Hindlimb muscle (tissue), 1 donor: ENCODE data around the gene AHCYL2. TPM values are rescaled to one million over a fixed set of nuclear protein-coding genes. Genes with fewer than 3 reads are reported as not detected.
"Not testable (repeated sequence)": the region's sequence is repeated elsewhere in the genome, so short reads cannot be mapped to it uniquely, and the experiment has no call there.

Experiments used
- DNase-seq: peaks from one replicate; pipeline ENCODE4 v3.0.0-alpha.2; 2013
- polyA plus RNA-seq: library from polyadenylated mRNA; unstranded; fragments of 120-200 nt; gene quantifications from one replicate; pipeline ENCODE4 v1.2.1, GENCODE V29; 2013; ENCODE audit not compliant: insufficient read length

The AHCYL2 gene
- polyA plus RNA-seq, 1 donor = 19.1 TPM

DNA sequence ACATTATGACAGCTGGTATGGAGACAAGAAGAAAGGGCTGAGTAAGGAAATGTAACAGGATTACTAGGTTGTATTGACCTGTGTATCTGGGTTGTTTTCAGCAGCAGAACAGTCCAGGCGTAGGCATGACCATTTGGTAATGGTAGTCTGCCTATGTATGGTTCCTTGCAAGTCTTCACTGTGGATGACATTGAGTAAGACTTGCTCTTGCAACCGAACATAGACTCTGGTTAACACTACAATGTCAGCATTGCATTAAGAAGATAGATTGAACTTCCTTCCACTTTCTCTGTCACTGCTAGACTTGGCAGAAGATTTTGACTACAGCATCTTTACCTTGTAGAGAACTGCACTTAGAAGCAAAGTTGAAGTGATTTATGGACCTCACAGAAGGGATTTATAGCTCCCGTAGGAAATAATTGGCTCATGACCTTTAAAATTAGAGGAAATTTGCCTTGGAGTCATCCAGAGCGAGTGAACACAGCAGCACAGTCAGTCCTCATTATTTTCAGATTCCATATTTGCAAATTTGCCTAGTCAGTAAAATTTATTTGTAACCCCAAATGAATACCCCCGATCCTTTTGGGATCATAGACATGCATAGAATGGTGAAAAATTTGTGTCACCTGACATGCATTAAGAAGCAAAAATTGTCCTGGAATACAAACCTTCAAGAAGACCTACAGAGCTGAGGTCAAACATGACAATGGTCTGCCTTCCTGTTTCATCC, 129.8 kb downstream of the AHCYL2 start:
- DNase-seq = no peak

DNA sequence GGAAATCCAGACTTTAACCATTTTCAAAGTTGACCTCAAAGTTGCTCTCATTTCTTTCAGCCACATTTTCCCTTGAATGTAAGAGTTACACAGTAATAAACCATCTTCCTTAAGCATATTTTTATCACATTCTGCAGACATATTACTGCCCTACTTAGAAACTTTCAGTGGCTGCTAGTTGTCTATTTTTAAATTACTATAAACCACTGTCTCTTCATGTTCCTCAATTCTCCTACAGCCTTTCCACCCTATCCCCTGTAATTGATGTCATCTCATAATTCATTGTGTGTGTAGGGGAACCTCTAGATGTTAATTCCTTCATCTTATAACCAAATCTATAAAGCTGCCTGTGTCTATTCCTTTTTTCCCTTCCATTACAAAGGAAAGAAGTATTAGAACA, 131.3 kb downstream of the AHCYL2 start:
- DNase-seq = no peak

DNA sequence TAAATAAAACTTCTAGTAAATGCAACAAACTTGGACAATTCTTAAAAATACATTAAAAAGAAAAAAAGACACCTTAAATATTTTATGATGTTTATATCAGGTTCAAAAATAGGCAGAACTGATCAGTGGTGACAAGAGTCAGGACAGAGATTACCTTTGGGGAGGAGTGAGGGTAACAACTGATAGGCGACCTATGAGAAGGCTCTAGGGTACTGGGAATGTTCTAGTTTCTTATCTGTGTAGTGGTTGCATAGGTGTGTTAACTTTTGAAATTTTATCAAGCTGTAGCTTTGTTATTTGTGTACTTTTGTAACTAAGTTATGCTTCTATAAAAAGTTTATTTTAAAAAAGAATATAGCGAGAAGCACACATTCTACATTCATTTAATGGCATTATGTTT, 134.3 kb downstream of the AHCYL2 start:
- no peak for DNase-seq

DNA sequence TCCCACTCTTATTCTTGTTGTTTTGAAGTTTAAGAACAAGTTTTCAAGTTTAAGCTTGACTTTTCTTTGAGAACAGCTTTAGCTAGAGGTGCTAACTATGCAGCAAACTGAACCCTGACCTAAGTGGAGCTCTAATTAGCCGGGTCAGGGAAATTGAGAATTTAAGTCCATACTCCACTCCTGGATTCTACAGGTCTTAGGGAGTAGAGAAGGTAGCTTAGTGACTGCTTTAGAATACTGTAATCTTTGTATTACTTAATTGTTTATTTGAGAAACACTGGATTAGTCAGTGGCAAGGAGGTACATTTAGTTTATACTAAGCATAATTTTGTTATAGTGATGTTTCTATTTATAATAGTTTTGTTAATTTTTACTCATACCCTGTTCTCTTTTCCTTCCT, 134.8 kb downstream of the AHCYL2 start:
- DNase-seq = no peak

DNA sequence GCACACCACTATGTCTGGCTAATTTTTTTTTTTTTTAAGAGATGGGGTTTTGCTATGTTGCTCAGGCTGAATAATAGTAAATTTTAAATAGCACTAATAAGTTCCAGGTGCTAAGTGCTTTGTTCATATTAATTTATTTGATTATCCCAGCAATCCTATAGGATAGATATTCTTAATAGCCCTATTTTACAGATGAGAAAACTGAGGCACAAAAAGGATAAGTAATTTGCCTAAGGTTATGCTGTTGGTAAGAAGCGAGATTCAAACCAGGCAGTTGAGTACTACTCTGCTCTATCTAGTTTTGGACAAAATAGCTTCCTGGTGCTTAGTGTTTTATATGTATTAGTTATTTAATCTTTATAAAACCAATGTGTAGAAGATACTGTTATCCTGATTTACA, 136.9 kb downstream of the AHCYL2 start:
- no peak for DNase-seq

DNA sequence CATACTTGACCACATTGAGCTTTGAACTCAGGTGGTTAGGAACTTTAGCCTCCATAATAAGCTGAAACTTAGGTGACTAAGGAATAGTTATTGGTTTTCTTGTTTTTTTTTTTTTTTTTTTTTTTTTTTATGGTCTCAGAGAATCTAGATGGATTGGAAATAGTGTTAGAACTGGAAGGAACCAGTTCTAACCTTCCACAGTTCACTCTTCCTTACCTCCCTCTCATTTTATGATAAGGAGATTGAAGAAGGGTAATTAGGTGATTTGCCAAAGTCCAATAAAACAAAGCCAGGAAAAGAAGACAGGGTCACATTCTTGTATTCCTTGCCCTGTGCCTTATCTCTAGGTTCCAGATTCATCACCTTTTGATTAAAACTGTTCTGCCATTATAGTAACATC, 137.7 kb downstream of the AHCYL2 start:
- no peak for DNase-seq

DNA sequence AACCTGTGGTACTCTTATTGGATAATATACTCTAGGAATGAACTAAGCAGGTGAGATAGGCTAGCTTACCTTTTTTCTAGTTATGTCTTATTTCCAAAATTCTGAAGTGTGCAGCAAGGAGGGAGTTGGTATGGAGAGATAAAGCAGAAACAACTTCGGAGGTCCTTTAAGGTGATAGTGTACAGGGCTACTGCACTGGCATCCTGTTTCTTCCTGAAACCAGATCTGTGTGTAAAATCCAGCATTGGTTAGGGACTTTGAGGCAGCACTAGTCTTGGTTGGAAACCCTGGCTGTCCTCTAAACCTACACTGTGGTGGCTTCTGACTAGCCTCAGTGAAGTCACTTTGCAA, 142.5 kb downstream of the AHCYL2 start:
- DNase-seq = no peak

DNA sequence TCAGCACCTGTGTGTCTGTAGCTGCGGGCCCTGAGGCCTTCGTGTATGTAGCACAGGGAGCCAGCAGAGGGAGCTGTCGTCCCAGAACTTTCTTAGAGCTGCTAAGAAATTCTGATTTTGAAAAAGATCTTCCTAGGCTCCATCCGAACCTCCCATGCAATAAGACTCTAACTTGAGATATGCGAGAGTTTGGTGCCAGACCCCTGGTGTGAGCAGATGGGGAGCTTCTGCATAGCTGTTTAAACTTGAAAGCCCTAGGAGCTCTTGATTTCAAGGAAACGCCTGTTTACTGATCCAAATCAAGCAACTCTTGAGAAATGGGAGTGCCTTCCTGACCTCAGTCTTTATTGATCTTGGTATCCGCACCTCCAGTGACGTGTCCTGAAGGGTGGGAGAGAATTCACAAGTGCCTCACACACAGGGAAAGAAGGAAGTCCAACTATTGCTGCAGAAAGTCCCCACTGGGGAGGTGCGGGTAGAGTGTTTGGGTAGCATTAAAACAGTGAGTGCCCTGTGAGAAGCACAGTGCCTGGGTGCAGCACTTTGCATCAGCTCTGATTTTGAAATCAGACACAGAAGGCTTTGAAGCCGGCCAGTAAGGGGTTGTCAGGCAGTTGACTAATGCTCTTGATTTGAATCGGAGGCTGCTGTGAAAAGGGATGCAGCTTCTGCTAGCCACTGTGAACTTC, 143.0 kb downstream of the AHCYL2 start:
- DNase-seq = peak; percentile 68

DNA sequence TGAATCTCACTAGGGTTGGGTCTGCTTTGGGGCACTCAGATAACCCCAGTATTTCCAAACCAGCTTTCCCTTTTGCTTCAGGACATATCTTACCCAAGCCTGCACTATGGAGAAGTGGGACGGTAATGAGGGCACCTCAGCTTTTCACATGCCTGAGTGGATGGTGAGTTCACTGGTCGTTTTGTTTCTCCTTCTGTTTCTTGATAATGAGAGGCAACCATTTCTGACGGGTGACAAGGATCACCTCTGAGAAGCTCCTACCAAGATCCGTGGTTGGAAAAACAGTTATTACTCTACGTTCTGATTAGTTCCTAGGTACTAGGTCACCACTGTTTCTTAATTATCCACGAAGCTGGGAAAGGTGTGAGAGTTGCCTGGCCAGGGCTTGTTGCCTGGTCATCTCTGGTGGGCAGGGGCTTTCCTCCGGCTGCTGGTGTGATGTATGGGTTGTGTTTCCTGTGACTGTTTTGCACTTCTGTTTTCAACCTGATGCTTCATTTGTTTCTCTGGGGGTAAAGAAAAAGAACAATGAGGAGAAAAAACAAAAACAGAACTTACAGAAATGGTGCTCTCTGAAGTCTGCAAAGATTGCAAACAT, 143.7 kb downstream of the AHCYL2 start:
- no peak for DNase-seq

DNA sequence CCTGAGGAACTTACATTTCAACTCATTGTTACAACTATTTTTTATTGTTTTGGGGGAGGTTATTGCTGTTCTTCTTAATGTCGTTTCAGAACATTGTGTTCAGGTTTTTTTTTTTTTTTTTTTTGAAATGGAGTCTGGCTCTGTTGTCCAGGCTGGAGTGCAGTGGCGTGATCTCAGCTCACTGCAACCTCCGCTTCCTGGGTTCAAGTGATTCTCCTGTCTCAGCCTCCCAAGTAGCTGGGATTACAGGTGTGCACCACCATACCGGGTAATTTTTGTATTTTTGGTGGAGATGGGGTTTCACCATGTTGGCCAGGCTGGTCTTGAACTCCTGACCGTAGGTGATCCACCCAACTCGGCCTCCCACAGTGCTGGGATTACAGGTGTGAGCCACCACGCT, 144.6 kb downstream of the AHCYL2 start:
- not testable (repeated sequence) for DNase-seq

DNA sequence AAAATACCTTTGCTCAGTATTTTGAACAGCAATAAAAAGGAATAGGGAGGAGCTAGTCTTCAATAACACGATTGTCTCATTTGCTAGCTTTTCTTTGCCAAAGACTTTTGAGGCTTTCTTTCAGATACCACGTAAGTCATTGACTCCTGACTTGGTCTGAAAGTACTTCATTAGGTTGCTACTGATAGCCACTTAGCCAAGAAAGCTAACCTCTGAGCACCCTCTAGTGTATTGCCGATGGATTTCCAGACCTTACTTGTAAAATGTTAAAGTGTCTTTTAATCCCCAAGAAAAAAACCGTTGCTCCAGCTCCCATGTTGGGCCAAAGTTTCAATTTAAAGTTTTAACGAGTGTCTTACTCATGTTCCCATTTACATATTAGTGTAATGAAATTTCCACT, 146.0 kb downstream of the AHCYL2 start:
- DNase-seq = no peak

DNA sequence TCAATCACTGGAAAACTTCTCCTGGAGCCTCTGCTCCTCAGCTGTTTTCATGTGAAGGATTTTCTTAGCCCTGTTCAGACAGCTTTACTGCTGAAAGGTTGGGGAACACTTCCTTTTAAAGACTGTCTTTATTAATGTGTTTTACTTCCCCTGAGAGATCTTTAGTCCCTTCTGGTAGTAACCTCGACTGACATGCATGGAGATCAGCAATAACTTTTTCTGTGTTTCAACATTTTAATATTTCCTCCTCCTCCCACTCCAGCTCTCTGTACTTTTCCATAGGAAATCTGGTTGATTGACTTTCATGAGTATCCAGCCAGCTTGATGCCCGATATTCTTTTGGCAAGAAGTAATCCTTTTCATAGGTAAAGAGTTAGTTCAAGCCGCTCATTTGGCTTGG, 146.7 kb downstream of the AHCYL2 start:
- DNase-seq = no peak

DNA sequence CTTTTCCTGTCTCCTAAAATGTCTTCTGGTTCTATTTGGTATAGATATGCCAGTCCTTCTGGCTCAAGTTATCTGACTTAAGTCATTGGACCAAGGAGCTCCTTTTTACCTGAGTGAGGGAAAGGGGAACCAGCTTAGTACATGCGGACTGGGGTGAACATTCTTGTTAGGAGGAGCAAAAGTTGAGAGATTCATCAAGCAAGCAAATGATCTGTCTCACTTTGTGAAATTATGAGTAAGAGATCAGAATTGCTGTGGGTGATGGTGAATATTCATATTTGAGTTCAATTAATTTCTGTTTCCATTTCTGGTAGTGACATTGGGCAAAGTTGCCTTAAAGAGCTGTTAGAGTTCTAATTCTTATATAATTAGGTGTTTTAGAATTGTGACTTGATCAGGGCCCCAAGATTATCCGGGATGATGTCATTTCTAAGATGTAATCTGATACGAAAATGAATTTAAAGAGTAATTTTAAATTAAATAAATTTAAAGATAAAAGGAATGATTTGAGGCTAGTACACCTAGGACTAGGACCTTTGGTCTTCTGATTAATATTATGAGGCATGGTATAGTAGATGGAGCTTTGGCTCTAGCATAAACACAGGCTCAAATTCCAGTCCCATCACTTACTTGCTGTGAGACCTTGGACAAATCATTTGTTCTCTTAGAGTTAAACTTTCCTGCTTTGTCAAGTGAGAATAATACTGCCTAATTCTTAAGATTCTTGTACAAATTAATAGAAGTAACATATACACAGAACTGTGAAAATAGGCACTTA, 149.0 kb downstream of the AHCYL2 start:
- DNase-seq = no peak

DNA sequence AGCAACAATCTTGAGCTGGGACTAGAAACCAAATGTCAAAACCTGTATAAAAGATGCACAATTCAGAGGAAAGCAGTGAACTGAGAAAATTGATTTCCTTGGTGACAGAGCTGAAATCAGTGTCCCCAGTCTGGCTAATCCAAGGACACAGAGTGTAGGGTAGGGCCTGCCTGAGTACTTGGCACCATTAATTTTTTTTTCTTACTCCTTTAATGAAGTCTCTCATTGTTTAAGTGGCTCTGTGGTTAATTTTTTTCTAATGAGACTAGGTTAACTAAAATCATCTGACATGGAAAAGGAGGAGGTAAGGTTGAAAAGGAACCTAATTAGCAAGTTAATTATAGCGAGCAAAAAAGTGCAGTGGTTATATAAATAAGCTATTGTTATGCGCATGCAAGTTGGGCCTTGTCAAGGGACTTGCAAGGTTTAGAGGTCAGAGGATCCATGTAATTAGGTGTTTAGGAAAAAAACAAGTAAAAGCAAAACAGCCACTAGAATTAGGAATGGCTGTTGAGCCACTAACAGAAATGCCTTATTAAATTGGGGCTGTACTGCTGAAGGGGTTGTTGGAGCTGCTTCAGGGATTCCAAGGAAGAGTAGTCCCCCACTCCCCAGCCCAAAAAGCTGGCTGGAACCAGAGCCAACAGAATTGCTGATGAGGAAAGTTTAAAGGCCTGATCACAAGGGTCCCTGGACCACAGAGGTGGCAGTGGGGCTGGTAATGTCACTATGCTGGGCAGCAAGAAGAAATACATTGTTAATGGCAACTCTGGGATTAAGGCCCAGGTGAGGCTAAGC, 150.5 kb downstream of the AHCYL2 start:
- DNase-seq = no peak

DNA sequence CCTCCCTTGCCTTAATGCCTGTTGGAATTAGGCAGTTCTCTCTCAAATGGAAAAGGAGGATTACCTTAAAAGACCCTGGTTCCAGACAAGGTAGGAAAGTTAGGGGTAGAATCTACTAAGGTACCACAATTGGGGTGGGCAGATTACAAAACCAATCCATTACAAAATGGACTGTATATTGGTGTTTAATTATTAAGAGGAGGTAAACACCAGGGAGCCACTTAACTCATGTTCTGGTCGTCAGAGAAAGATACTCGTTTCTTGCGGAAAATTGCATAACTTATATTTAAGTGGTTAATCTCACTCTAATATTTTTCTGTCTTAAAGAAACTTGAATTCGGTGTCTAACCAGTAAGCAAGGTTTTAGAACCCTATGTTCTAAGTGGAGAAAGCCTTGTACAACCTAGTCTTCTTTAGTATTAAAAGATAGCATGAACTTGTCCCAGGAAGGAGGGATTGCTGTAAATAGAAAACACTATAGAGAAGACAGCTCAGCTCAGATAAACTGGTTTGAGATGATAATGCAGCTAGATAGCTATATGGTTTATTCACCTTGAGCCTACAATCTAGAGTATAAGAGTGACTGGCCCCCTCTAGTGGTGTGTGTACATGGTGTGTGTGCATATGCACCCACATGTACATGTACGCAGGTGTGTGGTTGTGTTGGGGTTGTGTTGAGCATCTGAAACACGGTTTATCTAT, 151.4 kb downstream of the AHCYL2 start:
- no peak for DNase-seq

DNA sequence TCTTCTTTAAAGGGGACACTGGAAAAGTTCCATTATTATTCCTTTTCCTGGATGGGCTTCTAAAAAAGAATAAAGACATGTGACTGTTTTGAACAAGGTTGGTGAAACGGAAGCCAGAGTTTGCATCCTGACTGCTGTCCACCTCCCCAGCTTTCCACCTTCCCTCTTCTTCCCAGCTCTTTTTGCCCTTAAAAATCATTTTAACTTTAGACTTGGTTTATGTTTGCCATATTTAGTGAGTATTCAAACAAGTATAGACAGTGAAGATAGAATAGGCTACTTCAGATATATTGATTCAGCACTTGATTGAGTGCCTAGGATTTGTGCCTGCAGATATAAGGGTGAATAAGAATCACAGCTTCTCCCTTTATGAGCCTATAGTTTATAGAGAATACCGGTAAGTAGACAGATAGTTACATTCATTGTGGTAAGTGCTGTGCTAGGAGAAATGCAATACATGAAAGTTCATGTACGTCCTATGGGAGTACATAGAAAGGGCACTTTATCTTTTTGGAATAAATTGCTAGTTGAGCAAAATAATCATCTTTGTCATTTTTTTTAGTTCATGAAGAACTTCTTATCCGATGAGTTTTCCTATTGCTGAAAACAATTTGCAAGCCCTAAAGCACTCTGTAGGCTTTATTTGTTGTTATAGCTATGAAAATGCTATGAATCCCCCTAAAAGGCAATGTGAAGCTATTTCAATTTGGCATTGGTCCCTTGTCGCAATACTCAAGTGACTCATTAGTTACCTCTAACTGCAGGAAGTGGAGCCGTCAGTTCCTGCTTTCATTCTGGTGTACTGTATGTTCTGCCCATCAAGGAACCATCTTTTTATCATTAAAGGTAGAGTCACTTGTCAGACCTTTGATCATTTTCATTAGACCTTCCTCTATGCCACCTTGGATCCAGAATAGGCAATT, 152.2 kb downstream of the AHCYL2 start:
- DNase-seq = no peak

DNA sequence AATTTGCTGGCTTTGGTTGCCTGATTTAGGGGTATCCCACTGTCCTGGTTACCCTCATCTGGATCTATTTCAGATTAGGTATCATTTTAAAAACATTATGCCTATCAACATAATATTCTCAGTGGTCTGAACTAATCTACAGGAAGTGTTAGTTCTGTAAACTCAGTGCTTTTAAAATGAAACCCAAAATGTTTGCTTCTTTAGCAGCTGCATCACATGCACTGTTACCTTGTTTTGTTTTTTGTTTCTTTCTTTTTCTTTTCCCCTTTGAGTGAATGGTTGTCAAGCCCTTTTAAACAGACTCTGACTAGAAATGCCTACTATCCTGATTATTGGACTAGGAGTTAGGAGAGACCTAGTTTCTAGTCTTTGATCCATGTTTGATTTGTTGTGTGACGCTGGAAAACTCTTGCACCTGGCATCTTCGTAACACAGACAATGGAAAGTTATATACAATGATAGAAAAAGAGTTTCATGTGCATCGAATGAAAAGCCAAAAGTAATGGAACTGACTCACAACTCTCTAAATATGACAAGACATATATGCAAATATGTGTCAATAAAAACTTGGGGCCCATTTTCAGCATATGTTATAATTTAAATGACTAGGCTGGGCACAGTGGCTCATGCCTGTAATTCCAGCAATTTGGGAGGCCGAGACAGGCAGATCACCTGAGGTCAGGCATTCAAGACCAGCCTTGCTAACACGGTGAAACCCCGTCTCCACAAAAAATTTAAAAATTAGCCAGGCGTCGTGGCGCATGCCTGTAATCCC, 157.1 kb downstream of the AHCYL2 start:
- no peak for DNase-seq

DNA sequence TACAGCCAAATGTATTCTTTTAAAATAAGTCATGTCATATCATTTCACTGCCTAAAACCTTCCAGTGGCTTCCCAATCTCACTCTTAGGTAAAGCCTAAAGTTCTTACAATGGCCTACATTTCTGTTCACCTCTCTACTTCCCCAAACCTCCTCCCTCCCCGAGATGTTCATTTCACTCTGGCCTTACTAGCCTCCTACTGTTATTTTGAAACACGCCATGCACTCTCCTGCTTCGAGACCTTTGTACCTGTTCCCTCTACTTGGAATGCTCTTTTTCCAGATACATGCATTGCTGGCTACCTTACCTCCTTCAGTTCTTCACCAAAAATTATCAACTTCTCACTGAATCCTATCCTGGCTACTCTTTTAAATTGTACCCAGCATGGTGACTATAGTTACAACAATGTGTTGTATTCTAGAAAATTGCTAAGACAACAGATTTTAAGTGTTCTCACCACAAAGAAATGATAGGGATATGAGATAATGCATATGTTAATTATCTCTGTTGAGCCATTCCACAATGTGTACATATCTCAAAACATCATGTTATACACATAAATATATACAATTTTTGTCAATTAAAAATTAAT, 158.8 kb downstream of the AHCYL2 start:
- DNase-seq = no peak

DNA sequence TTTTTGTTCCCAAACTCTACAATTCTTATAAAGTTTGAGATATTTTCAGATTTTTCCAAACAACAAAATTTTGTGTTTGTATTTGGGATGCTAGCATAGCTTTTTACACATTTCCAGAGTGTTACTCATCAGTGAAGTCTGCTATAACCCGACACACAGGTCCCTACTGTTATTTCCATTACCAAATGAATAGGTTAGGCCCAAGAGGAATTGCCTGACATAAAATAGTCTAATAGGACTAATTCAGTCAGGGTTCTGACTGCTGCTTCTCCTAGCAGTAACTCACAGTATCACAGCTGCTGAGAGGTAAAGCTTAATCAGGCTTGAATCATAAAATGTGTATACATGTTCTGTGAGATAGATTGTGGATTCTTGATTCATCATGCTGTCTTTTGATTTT, 160.3 kb downstream of the AHCYL2 start:
- no peak for DNase-seq
